ENCODE results near the gene FNDC3A.

GRCh38 chr13:49030213-49030612, 54.5 kb downstream of the FNDC3A start:
- TF ChIP-seq CTCF (conservative IDR thresholded peaks at IDR 0.05): no peak
- no peak for TF ChIP-seq EZH2 (IDR thresholded peaks at IDR 0.05; ENCODE audit: low read depth)

Data from PC-9 (cell line).